GM18870 (cell line): ENCODE measurements around the gene SLC6A20.

Experiments
- ATAC-seq: cut with Tn5 transposase; IDR thresholded peaks from one replicate; pipeline ENCODE4 v1.9.1; 2021; ENCODE audit warnings: moderate library complexity; ENCODE audit not compliant: unreplicated experiment

SLC6A20 gene

GRCh38 chr3:45802146-45802545, 5.8 kb upstream of the SLC6A20 start:
- no peak for ATAC-seq

GRCh38 chr3:45800611-45801010, 4.3 kb upstream of the SLC6A20 start:
- no peak for ATAC-seq

GRCh38 chr3:45799586-45799985, 3.2 kb upstream of the SLC6A20 start:
- ATAC-seq = no peak

GRCh38 chr3:45798034-45798433, 1.7 kb upstream of the SLC6A20 start:
- no peak for ATAC-seq

- no peak for ATAC-seq
Measured at GRCh38 chr3:45796902-45797637, 734 bp upstream of the SLC6A20 start.

- ATAC-seq = no peak
Measured at GRCh38 chr3:45795509-45795881, 841 bp downstream of the SLC6A20 start.

- ATAC-seq = no peak
Measured at GRCh38 chr3:45794660-45795059, 1.7 kb downstream of the SLC6A20 start.

- no peak for ATAC-seq
Measured at GRCh38 chr3:45794177-45794560, 2.2 kb downstream of the SLC6A20 start.

GRCh38 chr3:45793482-45794176, 2.7 kb downstream of the SLC6A20 start:
- no peak for ATAC-seq

GRCh38 chr3:45792516-45793172, 3.7 kb downstream of the SLC6A20 start:
- no peak for ATAC-seq

GRCh38 chr3:45792036-45792435, 4.3 kb downstream of the SLC6A20 start:
- ATAC-seq = no peak

GRCh38 chr3:45790596-45790995, 5.7 kb downstream of the SLC6A20 start:
- no peak for ATAC-seq

- ATAC-seq = no peak
Measured at GRCh38 chr3:45789235-45789812, 7.0 kb downstream of the SLC6A20 start.

GRCh38 chr3:45787551-45787950, 8.8 kb downstream of the SLC6A20 start:
- no peak for ATAC-seq

- ATAC-seq = no peak
Measured at GRCh38 chr3:45786801-45787495, 9.4 kb downstream of the SLC6A20 start.

GRCh38 chr3:45785605-45786150, 10.7 kb downstream of the SLC6A20 start:
- no peak for ATAC-seq

GRCh38 chr3:45783667-45784066, 12.7 kb downstream of the SLC6A20 start:
- ATAC-seq = no peak

- ATAC-seq = no peak
Measured at GRCh38 chr3:45782381-45782780, 14.0 kb downstream of the SLC6A20 start.

GRCh38 chr3:45781841-45782240, 14.5 kb downstream of the SLC6A20 start:
- ATAC-seq = no peak

GRCh38 chr3:45781271-45781670, 15.1 kb downstream of the SLC6A20 start:
- no peak for ATAC-seq
